HG03175 (cell line): ENCODE measurements around the gene SEC22B.
A peak's percentile ranks its signal among the peaks of the same experiment; 100 is the strongest.
"Not testable (repeated sequence)": the region's sequence is repeated elsewhere in the genome, so short reads cannot be mapped to it uniquely, and the experiment has no call there.

Experiments used
- ATAC-seq: cut with Tn5 transposase; IDR thresholded peaks from one replicate; pipeline ENCODE4 v1.9.1; 2021; ENCODE audit warnings: mild to moderate bottlenecking, moderate library complexity; ENCODE audit not compliant: unreplicated experiment

SEC22B gene

GRCh38 chr1:120120525-120120924 lies 55.8 kb downstream of the SEC22B start:
- not testable (repeated sequence) for ATAC-seq

- ATAC-seq, result peak; percentile 48
Observed at GRCh38 chr1:120117371-120118177, 58.7 kb downstream of the SEC22B start.

- not testable (repeated sequence) for ATAC-seq
Observed at GRCh38 chr1:120116094-120116493, 60.2 kb downstream of the SEC22B start.

- ATAC-seq, result not testable (repeated sequence)
Observed at GRCh38 chr1:120113134-120113533, 63.2 kb downstream of the SEC22B start.

GRCh38 chr1:120112212-120112611 lies 64.1 kb downstream of the SEC22B start:
- ATAC-seq, result not testable (repeated sequence)

- not testable (repeated sequence) for ATAC-seq
Observed at GRCh38 chr1:120111771-120112170, 64.5 kb downstream of the SEC22B start.

- not testable (repeated sequence) for ATAC-seq
Observed at GRCh38 chr1:120111008-120111407, 65.3 kb downstream of the SEC22B start.

GRCh38 chr1:120109656-120110055 lies 66.7 kb downstream of the SEC22B start:
- ATAC-seq, result not testable (repeated sequence)

GRCh38 chr1:120109180-120109579 lies 67.1 kb downstream of the SEC22B start:
- ATAC-seq, result not testable (repeated sequence)

- not testable (repeated sequence) for ATAC-seq
Observed at GRCh38 chr1:120105288-120105687, 71.0 kb downstream of the SEC22B start.

GRCh38 chr1:120103768-120104167 lies 72.6 kb downstream of the SEC22B start:
- ATAC-seq, result not testable (repeated sequence)

- ATAC-seq, result not testable (repeated sequence)
Observed at GRCh38 chr1:120101593-120101992, 74.7 kb downstream of the SEC22B start.
